ENCODE measurements around the gene POLR1A. TPM values are rescaled to one million over a fixed set of nuclear protein-coding genes. Genes with fewer than 3 reads are reported as not detected.
"Not testable (repeated sequence)": the region's sequence is repeated elsewhere in the genome, so short reads cannot be mapped to it uniquely, and the experiment has no call there.

POLR1A gene
- total RNA-seq, 4 donors from 2014 or later = 11.9 to 16.9 (median 13.5) TPM

DNA sequence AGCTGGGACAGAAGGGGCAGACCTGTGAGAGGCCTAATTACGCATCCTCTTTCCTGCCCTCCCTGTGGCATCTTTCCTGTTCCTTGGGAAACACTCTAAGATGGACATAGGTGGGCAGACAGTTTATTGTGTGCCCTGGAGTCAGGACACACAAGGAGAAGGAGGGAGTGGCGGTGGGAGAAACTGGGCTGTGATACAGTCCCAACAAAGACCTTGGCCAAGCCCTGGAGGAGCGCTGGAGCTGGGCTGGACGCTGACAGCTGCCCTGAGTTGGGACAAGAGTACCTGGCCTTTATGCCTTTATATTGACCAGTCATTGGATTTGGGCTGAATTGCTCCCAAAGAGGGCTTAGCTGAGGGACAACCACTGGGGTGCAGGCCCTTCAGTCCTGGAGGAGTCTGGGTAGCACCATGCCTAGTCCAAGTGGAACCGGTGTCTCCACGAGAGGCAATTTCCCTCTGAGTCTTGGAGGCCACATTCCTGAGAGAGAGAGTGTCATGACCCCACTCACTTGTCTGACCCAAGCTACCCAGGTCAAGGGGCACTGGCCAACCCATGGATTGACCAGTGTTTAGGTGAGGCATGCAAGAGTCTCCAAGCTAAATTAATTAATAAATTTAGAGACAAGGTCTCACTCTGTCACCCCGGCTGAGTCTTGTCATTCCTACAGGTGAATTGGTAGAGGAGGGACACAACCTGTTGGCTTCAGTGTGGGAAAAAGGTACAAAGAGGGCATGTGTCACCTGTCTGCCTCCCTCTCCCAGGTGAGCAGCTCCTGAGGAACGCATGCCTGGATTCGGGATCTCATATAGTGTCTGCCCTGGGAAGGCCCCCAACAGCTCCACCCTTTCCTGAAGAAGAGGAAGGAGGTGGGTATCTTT, 109.8 kb downstream of the POLR1A start:
- WGBS, 2 donors = 86 to 89% methylated on average over 9 of the region's 9 CpGs
- intact Hi-C loops (cut with DNase I; ENCODE audit: low total_unique reads) = no loop called here
- no peak overlapping the region for H3K4me3 ChIP-seq (ENCODE audit: low read depth, poor library complexity, severe bottlenecking)
- TF ChIP-seq, protein P1, sequence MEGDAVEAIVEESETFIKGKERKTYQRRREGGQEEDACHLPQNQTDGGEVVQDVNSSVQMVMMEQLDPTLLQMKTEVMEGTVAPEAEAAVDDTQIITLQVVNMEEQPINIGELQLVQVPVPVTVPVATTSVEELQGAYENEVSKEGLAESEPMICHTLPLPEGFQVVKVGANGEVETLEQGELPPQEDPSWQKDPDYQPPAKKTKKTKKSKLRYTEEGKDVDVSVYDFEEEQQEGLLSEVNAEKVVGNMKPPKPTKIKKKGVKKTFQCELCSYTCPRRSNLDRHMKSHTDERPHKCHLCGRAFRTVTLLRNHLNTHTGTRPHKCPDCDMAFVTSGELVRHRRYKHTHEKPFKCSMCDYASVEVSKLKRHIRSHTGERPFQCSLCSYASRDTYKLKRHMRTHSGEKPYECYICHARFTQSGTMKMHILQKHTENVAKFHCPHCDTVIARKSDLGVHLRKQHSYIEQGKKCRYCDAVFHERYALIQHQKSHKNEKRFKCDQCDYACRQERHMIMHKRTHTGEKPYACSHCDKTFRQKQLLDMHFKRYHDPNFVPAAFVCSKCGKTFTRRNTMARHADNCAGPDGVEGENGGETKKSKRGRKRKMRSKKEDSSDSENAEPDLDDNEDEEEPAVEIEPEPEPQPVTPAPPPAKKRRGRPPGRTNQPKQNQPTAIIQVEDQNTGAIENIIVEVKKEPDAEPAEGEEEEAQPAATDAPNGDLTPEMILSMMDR (IDR thresholded peaks at IDR 0.05) = no peak
- TF ChIP-seq POLR2A (IDR thresholded peaks at IDR 0.05) = no peak
- peak in 1 of 2 donors; percentile 57 for DNase-seq (ENCODE audit: low spot score in 2 of 2)

DNA sequence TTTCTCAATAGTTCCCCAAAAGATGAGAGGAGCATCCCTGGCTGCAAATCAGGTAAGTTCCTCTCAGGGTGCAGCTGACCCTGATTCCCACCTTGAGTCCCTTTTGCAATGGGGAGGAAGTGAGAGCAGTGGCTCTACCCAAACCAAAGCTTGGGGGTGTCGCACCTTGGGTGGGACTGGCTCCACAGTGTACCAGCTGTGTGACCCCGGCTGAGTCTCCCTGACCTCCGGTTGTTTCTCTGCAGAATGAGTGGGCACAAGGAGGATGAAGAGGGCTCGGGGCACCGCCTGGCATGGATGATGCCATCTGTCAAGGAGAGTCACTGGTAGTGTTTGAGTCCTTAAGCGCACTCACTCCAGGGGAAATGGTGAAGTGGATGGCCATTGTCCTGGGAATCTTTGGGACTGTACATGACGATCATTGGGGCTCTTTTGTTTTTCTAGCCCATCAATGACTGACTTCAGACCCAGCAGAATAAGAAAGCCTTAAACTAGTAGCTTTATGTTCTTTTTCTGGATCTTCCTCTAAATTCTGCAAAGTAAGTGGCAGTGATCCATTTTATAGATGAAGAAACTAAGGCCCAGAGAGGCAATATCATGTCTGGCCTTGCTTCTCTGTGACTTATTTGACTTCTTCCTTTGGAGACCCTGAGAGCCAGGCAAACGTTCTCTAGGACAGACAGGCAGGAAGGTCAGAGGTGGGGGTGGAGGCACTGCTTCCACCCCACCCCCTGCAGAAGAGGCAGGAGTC, 110.6 kb downstream of the POLR1A start:
- WGBS, 2 donors = 82 to 84% methylated on average over 8 of the region's 8 CpGs
- intact Hi-C loops (cut with DNase I; ENCODE audit: low total_unique reads) = no loop called here

GRCh38 chr2:85994421-85994777, 111.3 kb downstream of the POLR1A start:
- H3K4me3 ChIP-seq (ENCODE audit: low read depth, poor library complexity, severe bottlenecking) = no peak overlapping the region
- intact Hi-C loops (cut with DNase I; ENCODE audit: low total_unique reads) = no loop called here
- peak in 1 of 2 donors; percentile 39 for DNase-seq (ENCODE audit: low spot score in 2 of 2)
- TF ChIP-seq, protein P1 (IDR thresholded peaks at IDR 0.05) = no peak
- TF ChIP-seq POLR2A (IDR thresholded peaks at IDR 0.05) = no peak
- 72 to 81% methylated on average over 3 of the region's 3 CpGs for WGBS, 2 donors

More for the DNA sequence above, 110.6 kb downstream of the POLR1A start:
- peak in 1 of 2 donors; percentile 78 for DNase-seq (ENCODE audit: low spot score in 2 of 2)
- no peak for TF ChIP-seq POLR2A (IDR thresholded peaks at IDR 0.05)
- H3K4me3 ChIP-seq (ENCODE audit: low read depth, poor library complexity, severe bottlenecking) = no peak overlapping the region

- TF ChIP-seq POLR2A (IDR thresholded peaks at IDR 0.05) = no peak
- TF ChIP-seq, protein P1 (IDR thresholded peaks at IDR 0.05) = no peak
- H3K4me3 ChIP-seq (ENCODE audit: low read depth, poor library complexity, severe bottlenecking) = no peak overlapping the region
- intact Hi-C loops (cut with DNase I; ENCODE audit: low total_unique reads) = no loop called here
- peak in 1 of 2 donors; percentile 42 for DNase-seq (ENCODE audit: low spot score in 2 of 2)
Measured at GRCh38 chr2:85992611-85993010, 113.1 kb downstream of the POLR1A start.

DNA sequence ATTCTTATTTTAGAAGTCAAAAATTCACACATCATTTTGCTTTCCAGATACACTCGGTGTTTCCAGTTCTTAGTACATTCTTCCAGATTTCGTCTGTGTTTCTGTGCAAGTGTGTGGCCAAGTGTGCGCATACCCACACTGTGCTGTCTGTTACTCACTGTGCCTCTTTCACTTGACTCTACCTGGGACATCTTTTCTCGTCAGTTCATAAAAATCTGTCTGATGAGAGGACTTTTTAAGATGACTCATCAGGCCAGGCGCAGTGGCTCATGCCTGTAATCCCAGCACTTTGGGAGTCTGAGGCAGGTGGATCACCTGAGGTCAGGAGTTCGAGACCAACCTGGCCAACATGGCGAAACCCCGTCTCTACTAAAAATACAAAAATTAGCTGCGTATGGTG, 113.6 kb downstream of the POLR1A start:
- WGBS, 2 donors = 94 to 98% methylated on average over 9 of the region's 9 CpGs
- intact Hi-C loops (cut with DNase I; ENCODE audit: low total_unique reads); DNase-seq (ENCODE audit: low spot score in 2 of 2); H3K4me3 ChIP-seq (ENCODE audit: low read depth, poor library complexity, severe bottlenecking): not testable (repeated sequence)

DNA sequence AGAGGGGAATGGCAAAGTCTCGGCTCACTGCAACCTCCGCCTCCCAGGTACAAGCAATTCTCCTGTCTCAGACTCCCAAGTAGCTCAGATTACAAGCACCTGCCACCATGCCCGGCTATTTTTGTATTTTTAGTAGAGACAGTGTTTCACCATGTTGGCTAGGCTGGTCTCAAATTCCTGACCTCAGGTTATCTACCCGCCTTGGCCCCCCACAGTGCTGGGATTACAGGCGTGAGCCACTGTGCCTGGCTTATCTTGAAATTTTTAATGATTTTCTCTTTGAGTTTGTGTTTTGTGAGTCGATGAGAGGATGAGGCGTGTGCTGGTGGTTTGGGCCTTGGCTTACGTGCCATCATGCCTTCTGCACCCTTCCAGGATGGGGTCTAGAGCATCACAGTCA, 115.6 kb downstream of the POLR1A start:
- TF ChIP-seq, protein P1 (IDR thresholded peaks at IDR 0.05) = no peak
- TF ChIP-seq POLR2A (IDR thresholded peaks at IDR 0.05) = no peak
- intact Hi-C loops (cut with DNase I; ENCODE audit: low total_unique reads) = no loop called here
- DNase-seq (ENCODE audit: low spot score in 2 of 2) = peak in 1 of 2 donors; percentile 28
- no peak overlapping the region for H3K4me3 ChIP-seq (ENCODE audit: low read depth, poor library complexity, severe bottlenecking)
- WGBS, 2 donors = 91 to 93% methylated on average over 8 of the region's 8 CpGs
